ENCODE measurements around the gene SLC35F3. TPM values are rescaled to one million over a fixed set of nuclear protein-coding genes. Genes with fewer than 3 reads are reported as not detected.

Gene SLC35F3
- total and polyA plus RNA-seq, 4 donors = 0.01 to 0.37 (median 0.08) TPM; not detected in 1

DNA sequence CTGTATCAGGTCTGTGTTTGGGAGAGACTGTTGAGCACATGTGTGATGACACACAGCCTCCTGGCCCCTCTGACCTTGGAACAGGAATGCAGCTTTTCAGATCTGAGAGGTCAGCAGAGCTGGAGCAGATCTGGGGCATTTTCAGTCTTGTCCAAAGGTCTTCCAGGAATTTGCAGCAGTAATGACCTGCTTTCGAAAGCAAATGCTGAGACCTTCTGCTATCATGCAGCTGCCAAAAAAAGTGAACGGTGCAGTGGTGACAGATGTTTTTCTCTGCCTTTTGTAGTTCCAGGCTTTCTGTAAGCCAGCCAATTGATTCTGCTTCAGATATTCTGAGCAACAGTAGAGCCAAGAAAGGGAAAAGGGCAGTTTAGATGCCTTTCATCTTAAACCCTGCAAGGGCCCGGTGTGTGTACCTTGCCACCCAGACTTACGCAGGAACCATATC, 331.0 kb downstream of the SLC35F3 start (continued):
- TF ChIP-seq TAF1 (conservative IDR thresholded peaks at IDR 0.05) = no peak
- no peak for TF ChIP-seq NR2F2 (IDR thresholded peaks at IDR 0.05)

DNA sequence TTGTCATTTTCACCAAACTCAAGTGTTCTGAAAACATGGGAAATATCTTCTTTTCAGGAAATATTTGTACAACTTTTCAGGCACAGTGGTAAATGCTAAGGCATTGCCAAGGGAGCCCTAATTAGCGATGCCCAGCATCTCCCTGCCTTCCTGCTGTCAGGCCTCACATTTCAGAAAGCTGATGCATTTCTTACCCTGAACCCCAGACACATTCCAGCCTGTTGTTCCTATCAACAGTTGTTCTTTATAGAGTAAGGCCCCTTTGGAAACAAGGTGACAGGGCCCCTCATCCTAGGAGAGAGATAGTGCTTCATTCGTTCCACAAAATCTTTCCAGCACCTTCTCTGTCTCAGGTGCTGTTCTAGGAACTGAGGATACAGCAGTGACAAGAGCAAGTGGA, 332.9 kb downstream of the SLC35F3 start:
- WGBS = 92% methylated on average over 2 of the region's 2 CpGs
- Histone ChIP-seq H3K4me3 (ENCODE audit: low read depth in 1 of 3, low read length in 3 of 3) (no peak overlapping the region), H3K36me3 (ENCODE audit: control insufficient read depth in 4 of 4, insufficient read depth in 3 of 4, low read depth in 1 of 4, low read length in 3 of 4) (no peaks in the 10 kb centered on the region), H3K4me1 (ENCODE audit: control insufficient read depth in 4 of 4, insufficient read depth in 4 of 4, low read length in 3 of 4) (peaks cover 0 to 7% (median 6%) of the 10 kb centered on the region in 4 donors), H3K27ac (ENCODE audit: low read depth in 1 of 2, low read length in 2 of 2) (no peak overlapping the region), H3K9ac (ENCODE audit: low read depth in 1 of 2, low read length in 2 of 2) (no peak overlapping the region), H3K27me3 (ENCODE audit: control insufficient read depth in 4 of 4, insufficient read depth in 4 of 4, low read length in 3 of 4) (no peaks in the 10 kb centered on the region), H3K9me3 (ENCODE audit: control insufficient read depth in 4 of 4, low read length in 3 of 4) (no peaks in the 10 kb centered on the region)
- DNase-seq (ENCODE audit: low spot score) = no peak
- TF ChIP-seq TAF1 (conservative IDR thresholded peaks at IDR 0.05) (no peak), SP1 (IDR thresholded peaks at IDR 0.05) (no peak), YY1 (IDR thresholded peaks at IDR 0.05) (no peak), HNF4A (conservative IDR thresholded peaks at IDR 0.05) (no peak), FOXA2 (IDR thresholded peaks at IDR 0.05) (no peak), RAD21 (IDR thresholded peaks at IDR 0.05) (no peak), HNF4G (IDR thresholded peaks at IDR 0.05) (no peak), GABPA (IDR thresholded peaks at IDR 0.05 in 1 of 2, conservative IDR thresholded peaks at IDR 0.05 in 1 of 2) (no peak), EGR1 (IDR thresholded peaks at IDR 0.05; ENCODE audit: low read depth in 2 of 2) (no peak), FOXA1 (IDR thresholded peaks at IDR 0.05) (no peak), RXRA (IDR thresholded peaks at IDR 0.05) (no peak)
- TF ChIP-seq, protein P1, sequence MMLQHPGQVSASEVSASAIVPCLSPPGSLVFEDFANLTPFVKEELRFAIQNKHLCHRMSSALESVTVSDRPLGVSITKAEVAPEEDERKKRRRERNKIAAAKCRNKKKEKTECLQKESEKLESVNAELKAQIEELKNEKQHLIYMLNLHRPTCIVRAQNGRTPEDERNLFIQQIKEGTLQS (IDR thresholded peaks at IDR 0.05) = no peak
- TF ChIP-seq, protein P2, sequence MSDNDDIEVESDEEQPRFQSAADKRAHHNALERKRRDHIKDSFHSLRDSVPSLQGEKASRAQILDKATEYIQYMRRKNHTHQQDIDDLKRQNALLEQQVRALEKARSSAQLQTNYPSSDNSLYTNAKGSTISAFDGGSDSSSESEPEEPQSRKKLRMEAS (IDR thresholded peaks at IDR 0.05) = no peak
- TF ChIP-seq, protein P3, sequence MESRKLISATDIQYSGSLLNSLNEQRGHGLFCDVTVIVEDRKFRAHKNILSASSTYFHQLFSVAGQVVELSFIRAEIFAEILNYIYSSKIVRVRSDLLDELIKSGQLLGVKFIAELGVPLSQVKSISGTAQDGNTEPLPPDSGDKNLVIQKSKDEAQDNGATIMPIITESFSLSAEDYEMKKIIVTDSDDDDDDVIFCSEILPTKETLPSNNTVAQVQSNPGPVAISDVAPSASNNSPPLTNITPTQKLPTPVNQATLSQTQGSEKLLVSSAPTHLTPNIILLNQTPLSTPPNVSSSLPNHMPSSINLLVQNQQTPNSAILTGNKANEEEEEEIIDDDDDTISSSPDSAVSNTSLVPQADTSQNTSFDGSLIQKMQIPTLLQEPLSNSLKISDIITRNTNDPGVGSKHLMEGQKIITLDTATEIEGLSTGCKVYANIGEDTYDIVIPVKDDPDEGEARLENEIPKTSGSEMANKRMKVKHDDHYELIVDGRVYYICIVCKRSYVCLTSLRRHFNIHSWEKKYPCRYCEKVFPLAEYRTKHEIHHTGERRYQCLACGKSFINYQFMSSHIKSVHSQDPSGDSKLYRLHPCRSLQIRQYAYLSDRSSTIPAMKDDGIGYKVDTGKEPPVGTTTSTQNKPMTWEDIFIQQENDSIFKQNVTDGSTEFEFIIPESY (IDR thresholded peaks at IDR 0.05) = no peak

DNA sequence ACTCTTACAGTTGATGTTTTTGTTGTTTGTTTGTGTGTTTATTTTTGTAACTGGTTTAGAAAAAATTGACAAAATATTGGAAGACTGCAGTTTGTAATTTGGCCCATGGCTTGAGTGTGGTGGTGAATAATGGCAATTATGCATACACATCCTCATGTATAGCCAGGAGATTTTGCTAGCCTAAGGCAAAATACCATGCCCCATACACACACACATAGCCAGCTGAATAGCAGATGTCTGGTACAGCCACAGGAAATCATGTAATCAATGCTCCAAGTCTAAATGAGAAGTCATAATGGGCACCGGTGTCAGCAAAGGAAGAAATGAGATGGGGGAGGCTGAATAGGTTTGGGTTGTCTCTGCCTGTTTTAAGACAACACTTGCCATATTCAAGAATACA, 333.6 kb downstream of the SLC35F3 start:
- no peak for DNase-seq (ENCODE audit: low spot score)
- H3K4me1 ChIP-seq (ENCODE audit: control insufficient read depth in 4 of 4, insufficient read depth in 4 of 4, low read length in 3 of 4) = peaks cover 0 to 7% (median 6%) of the 10 kb centered on the region in 4 donors
- no peak overlapping the region for H3K9ac ChIP-seq (ENCODE audit: low read depth in 1 of 2, low read length in 2 of 2)
- no peaks in the 10 kb centered on the region for H3K9me3 ChIP-seq (ENCODE audit: control insufficient read depth in 4 of 4, low read length in 3 of 4)
- no peak overlapping the region for H3K27ac ChIP-seq (ENCODE audit: low read depth in 1 of 2, low read length in 2 of 2)
- no peaks in the 10 kb centered on the region for H3K36me3 ChIP-seq (ENCODE audit: control insufficient read depth in 4 of 4, insufficient read depth in 3 of 4, low read depth in 1 of 4, low read length in 3 of 4)
- H3K4me3 ChIP-seq (ENCODE audit: low read depth in 1 of 3, low read length in 3 of 3) = no peak overlapping the region
- WGBS = 84% methylated on average over 1 of the region's 1 CpG
- peaks cover 0 to 3% (median 0%) of the 10 kb centered on the region in 4 donors for H3K27me3 ChIP-seq (ENCODE audit: control insufficient read depth in 4 of 4, insufficient read depth in 4 of 4, low read length in 3 of 4)
- TF ChIP-seq, protein P4, sequence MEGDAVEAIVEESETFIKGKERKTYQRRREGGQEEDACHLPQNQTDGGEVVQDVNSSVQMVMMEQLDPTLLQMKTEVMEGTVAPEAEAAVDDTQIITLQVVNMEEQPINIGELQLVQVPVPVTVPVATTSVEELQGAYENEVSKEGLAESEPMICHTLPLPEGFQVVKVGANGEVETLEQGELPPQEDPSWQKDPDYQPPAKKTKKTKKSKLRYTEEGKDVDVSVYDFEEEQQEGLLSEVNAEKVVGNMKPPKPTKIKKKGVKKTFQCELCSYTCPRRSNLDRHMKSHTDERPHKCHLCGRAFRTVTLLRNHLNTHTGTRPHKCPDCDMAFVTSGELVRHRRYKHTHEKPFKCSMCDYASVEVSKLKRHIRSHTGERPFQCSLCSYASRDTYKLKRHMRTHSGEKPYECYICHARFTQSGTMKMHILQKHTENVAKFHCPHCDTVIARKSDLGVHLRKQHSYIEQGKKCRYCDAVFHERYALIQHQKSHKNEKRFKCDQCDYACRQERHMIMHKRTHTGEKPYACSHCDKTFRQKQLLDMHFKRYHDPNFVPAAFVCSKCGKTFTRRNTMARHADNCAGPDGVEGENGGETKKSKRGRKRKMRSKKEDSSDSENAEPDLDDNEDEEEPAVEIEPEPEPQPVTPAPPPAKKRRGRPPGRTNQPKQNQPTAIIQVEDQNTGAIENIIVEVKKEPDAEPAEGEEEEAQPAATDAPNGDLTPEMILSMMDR (IDR thresholded peaks at IDR 0.05; ENCODE audit: low read depth, low read length, missing input control) = no peak
- TF ChIP-seq SP1 (IDR thresholded peaks at IDR 0.05) (no peak), RXRA (IDR thresholded peaks at IDR 0.05) (no peak), HNF4G (IDR thresholded peaks at IDR 0.05) (no peak)
